ENCODE data around the gene ANAPC16.
"Not testable (repeated sequence)": the region's sequence is repeated elsewhere in the genome, so short reads cannot be mapped to it uniquely, and the experiment has no call there.

Gene ANAPC16

DNA sequence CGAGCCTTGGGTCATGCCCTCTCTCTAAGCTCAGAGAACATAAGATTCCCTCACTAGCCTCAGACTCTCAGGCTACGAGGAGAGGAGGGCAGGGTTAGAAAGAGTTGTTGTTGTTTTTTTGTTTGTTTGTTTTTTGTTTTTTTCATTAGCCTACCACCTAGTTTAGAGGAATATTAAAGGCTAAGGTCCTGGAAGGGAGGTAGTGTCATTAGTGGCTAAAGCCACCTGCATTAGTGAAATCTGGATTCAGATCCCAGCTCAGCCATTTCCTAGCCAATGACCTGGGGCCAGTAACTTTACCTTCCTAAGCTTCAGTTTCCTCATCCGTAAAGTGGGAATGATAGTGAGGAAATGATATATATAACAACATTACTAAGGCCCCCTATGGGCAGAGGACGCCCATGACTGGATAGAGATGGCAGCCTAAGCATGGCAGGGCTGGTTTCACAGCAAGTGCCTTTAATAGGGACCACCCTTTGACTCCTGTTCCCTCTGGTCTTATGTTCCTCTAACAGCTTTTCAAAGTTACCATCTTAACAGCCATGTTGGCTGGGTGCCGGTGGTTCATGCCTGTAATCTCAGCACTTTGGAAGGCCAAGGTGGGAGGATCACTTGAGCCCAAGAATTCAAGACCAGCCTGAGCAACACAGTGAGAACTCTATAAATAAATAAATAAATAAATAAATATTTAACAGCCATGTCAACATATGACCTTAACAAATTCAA, 63.0 kb downstream of the ANAPC16 start:
- DNase-seq (ENCODE audit: low read depth) = no peak

- DNase-seq (ENCODE audit: low read depth) = not testable (repeated sequence)
Measured at GRCh38 chr10:72279587-72279986, 63.8 kb downstream of the ANAPC16 start.

DNA sequence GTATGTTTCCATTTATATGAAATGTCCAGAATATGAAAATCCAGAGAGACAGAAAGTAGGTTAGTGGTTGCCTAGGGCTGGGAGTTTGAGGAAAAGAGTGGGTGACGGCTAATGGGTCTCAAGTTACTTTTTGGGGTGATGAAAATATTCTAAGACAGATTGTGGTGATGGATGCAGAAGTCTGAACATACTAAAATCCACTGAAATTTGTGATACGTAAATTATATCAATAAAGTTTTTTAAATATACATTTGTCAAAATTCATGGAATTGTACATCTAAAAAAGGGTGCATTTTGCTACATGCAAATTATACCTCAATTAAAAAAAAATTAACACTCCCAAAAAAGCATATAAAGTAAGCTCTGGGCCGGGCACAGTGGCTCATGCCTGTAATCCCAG, 67.3 kb downstream of the ANAPC16 start:
- DNase-seq (ENCODE audit: low read depth) = no peak

All from stromal cell of bone marrow (primary cell).